Neural cell (in vitro differentiated cells): Measurements from ENCODE around the gene FBLIM1.
A peak's percentile ranks its signal among the peaks of the same experiment; 100 is the strongest.

Experiments
- CTCF ChIP-seq: fragments of 450-650 bp; IDR thresholded peaks from 2 replicates; pipeline ENCODE4 v1.5.1; 2014; ENCODE audit warnings: antibody characterized with exemption, mild to moderate bottlenecking, moderate library complexity; ENCODE audit not compliant: poor library complexity, severe bottlenecking
- EP300 ChIP-seq: fragments of 450-650 bp; conservative IDR thresholded peaks from 2 replicates; pipeline ENCODE4 v1.6.1; 2014; ENCODE audit warnings: antibody characterized with exemption, mild to moderate bottlenecking, moderate library complexity; ENCODE audit not compliant: poor library complexity, severe bottlenecking
- EZH2 ChIP-seq: fragments of 200-600, 300-800 bp; shearing (Covaris generic), sonication (generic); IDR thresholded peaks from 2 replicates; pipeline ENCODE4 v1.6.1; 2014; ENCODE audit warnings: antibody characterized with exemption, low read length, borderline replicate concordance, mild to moderate bottlenecking; ENCODE audit not compliant: insufficient read depth, poor library complexity, severe bottlenecking
- MXI1 ChIP-seq: fragments of 450-650 bp; conservative IDR thresholded peaks from 2 replicates; pipeline ENCODE4 v1.6.1; 2014; ENCODE audit warnings: antibody characterized with exemption, mild to moderate bottlenecking; ENCODE audit not compliant: poor library complexity, severe bottlenecking
- POLR2AphosphoS5 ChIP-seq: IDR thresholded peaks from 2 replicates; pipeline ENCODE4 v1.6.1; 2012
- TAF1 ChIP-seq: IDR thresholded peaks from 2 replicates; pipeline ENCODE4 v1.6.1; 2012; ENCODE audit warnings: low read depth

- TF ChIP-seq EP300 (no peak), EZH2 (no peak), CTCF (peak; percentile 64), TAF1 (no peak), POLR2AphosphoS5 (no peak), MXI1 (no peak)
Measured at GRCh38 chr1:15803380-15803779, 44.8 kb downstream of the FBLIM1 start.
